Thyroid gland (tissue), 4 donors: Measurements from ENCODE around the gene CENPM.

Experiments
- CTCF ChIP-seq, 6 experiments: fragments of 200-600 bp in 3 of 6; fragments of 450-650 bp in 3 of 6; sonication (generic) in 3 of 6; IDR thresholded peaks; one replicate each; pipeline ENCODE4 v1.5.1; 2016 to 2019; ENCODE audit warnings: antibody characterized with exemption in 6 of 6, mild to moderate bottlenecking in 2 of 6, inconsistent platforms in 1 of 6, moderate library complexity in 1 of 6
- POLR2A ChIP-seq, 2 donors: fragments of 450-650 bp; IDR thresholded peaks; one replicate each; pipeline ENCODE4 v1.6.1; 2017; ENCODE audit warnings: antibody characterized with exemption in 2 of 2, mild to moderate bottlenecking in 2 of 2, moderate library complexity in 1 of 2

- TF ChIP-seq CTCF (IDR thresholded peaks at IDR 0.05) (no peak), POLR2A (IDR thresholded peaks at IDR 0.05) (no peak)
These were observed 44.0 kb downstream of the CENPM start for GRCh38 chr22:41902932-41903421.
